GM18505 (cell line): Measurements from ENCODE around the gene MME.

Experiments used
- ATAC-seq: cut with Tn5 transposase; IDR thresholded peaks from one replicate; pipeline ENCODE4 v1.9.1; 2021; ENCODE audit not compliant: unreplicated experiment
- POLR2A ChIP-seq: IDR thresholded peaks from 4 replicates; pipeline ENCODE4 v1.6.1; 2011; ENCODE audit warnings: borderline replicate concordance; ENCODE audit not compliant: insufficient read depth, insufficient read length; ENCODE audit errors: extremely low read depth

Gene MME

DNA sequence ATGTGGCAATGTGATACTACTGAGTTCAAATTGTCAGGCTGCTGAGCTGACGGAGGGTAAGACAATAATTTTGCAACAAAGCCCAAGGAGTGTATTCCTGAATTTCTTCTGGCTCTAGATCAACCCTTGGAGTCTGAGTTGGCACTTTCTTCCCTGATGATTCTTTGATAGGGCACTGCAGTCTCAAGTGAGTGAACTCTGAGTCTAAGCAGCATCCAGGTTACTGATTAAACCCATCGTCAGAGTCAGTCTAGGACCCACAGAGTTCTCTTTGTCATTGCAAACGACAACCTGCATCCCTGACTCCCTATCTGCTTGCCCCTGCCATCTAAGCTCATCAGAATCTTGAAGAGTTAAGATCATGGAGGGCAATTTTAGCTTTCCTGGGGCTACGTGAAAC, 58.6 kb downstream of the MME start:
- ATAC-seq: no peak
- no peak for TF ChIP-seq POLR2A

DNA sequence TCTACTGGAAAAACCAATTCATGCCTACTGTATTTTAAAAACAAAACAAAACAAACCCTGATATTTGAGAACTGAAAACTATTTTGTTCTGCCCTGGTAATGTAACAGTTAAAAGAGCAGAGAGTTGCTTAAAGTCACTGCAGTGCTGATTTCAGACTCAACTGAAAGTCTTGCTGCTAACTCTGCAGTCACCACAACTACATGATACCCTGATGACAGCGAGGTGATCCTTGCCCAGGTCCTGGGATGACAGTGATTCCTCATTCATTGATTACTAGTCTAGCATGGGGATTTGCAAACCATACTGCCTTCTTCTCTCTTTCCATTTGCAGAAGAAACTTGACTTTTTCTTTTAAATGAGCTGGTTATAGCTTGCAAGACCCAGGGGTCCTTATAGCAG, 67.5 kb downstream of the MME start:
- ATAC-seq: no peak
- TF ChIP-seq POLR2A: no peak

- no peak for TF ChIP-seq POLR2A
- ATAC-seq: no peak
Observed at GRCh38 chr3:155149494-155149893, 69.4 kb downstream of the MME start.

DNA sequence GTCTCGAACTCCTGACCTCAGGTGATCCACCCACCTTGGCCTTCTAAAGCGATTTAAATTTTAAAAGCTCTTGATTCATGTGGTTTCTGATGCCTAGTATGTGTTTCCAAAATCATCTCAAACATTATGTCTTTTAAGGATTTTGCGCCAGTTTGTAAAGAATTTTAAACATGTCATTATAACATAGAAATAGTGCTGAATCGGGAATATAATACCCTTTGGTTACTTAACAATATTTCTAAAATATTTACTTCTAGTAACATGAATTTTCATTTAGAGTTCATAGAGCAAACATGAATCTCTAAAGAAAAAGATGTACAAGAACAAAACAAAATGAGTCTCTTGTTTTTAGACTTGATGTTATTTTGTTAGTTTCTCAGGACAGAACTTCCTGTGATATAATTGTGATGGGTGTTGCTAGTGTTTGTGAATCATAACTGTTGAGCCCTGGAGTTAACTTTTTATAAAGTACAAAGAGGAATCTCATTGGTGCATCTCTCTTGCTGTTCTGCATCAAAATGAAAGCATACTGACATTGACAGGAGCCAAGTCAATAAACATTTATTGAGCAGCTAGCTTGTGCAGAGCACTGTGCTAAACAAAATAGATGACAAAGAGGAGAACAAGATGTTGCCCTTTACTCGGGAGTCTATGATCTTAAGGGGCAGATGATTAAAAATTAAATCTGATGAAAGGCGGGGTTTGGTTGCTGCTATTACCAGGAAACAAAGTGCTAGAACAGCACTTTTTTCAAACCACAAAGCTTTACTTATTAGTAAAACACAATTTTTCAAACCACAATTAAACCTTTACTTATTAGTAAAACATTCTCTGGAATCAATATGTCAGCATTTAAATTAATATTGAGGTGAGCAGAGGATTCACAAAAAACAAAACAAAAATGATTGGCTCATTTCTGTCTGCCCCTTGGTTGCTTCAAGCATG, 73.4 kb downstream of the MME start:
- ATAC-seq: no peak

GRCh38 chr3:155154255-155154654, 74.1 kb downstream of the MME start:
- TF ChIP-seq POLR2A: no peak
- no peak for ATAC-seq

More for the DNA sequence above, 73.4 kb downstream of the MME start:
- TF ChIP-seq POLR2A: no peak

- no peak for ATAC-seq
- no peak for TF ChIP-seq POLR2A
Observed at GRCh38 chr3:155158346-155159037, 78.4 kb downstream of the MME start.

DNA sequence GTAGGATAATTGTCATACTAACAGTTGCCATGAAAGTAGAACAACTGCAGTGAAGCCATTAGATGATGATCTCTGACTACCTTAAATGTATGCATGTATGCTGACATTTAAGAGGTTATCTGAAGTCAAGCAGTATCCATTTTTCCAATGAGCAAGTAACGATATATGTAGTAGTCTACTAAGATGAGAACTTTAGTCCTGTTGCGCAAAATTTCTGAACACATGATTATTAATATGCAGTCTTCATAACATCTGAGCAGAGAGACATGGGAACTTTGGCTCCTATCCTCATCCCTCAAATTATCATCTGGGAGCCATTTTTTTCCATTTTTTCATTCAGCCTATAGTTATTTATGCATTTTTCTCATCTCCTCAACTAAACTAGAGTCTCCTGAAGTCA, 79.2 kb downstream of the MME start:
- ATAC-seq: no peak
- TF ChIP-seq POLR2A: no peak

GRCh38 chr3:155161640-155162292, 81.6 kb downstream of the MME start:
- no peak for ATAC-seq
- no peak for TF ChIP-seq POLR2A

GRCh38 chr3:155164306-155164705, 84.2 kb downstream of the MME start:
- TF ChIP-seq POLR2A: no peak
- no peak for ATAC-seq

DNA sequence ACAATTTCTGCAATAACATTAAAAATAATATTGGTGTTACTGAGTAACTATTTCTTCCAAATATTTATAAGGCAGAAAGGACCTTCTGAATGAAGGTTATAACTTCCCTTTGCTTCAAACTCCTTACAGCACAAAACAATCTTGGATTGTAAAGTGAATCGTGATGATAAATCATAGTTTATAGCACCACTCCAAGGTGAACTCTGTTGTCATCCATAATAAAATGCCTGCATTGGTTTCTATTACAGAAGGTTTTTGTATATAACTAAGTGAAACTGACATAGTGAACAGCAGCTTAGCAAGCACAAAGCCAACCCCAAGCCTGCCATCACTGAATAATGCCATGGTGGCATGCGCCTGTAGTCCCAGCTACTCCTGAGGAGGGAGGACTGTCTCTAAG, 86.3 kb downstream of the MME start:
- ATAC-seq: no peak
- TF ChIP-seq POLR2A: no peak

DNA sequence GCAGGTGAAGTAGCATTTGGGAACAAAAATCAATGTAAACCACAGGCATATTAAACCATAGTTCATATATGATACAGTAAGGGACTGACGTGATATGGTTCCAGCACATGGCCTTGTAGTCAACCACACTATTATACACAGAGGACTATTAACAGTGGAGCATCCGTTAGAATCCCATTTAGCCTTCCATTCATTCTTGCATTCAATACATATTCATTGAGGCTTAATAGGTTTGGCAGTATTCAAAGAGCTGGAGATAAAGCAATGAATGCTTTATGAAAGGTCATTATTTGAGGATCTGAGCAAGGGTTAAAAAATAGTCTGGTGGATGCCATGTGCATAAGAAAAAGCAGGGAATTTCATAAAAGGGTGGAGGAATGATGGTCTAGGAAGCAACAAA, 89.1 kb downstream of the MME start:
- no peak for TF ChIP-seq POLR2A
- no peak for ATAC-seq

GRCh38 chr3:155173771-155174170, 93.7 kb downstream of the MME start:
- no peak for TF ChIP-seq POLR2A
- ATAC-seq: no peak

GRCh38 chr3:155178810-155179436, 98.8 kb downstream of the MME start:
- no peak for TF ChIP-seq POLR2A
- no peak for ATAC-seq
